ENCODE results near the gene CHRNA3. TPM values are rescaled to one million over a fixed set of nuclear protein-coding genes. Genes with fewer than 3 reads are reported as not detected.

Gene CHRNA3
- total RNA-seq, 4 donors from 2014 or later: 1.3 TPM; not detected in 2

DNA sequence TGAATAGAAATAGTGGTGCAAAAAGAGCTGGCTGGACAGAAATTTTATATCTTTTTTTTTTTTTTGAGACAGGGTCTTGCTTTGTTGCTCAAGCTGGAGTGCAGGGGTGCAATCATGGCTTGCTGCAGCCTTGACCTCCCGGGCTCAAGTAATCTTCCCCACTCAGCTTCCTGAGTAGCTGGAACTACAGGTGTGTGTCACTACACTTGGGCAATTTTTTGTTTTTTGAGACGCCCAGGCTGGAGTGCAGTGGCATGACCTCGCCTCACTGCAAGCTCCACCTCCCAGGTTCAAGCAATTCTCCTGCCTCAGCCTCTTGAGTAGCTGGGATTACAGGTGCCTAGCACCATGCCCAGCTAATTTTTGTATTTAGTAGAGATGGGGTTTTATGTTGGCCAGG lies 22.4 kb downstream of the CHRNA3 start:
- intact Hi-C loops (cut with DNase I; ENCODE audit: low total_unique reads): no loop called here
- Histone ChIP-seq H3K9me3 (no peaks in the 10 kb centered on the region), H3K4me3 (no peak overlapping the region), H3K27ac (no peak overlapping the region), H3K36me3 (no peaks in the 10 kb centered on the region), H3K27me3 (no peaks in the 10 kb centered on the region), H3K4me1 (no peaks in the 10 kb centered on the region)
- TF ChIP-seq, protein P1, sequence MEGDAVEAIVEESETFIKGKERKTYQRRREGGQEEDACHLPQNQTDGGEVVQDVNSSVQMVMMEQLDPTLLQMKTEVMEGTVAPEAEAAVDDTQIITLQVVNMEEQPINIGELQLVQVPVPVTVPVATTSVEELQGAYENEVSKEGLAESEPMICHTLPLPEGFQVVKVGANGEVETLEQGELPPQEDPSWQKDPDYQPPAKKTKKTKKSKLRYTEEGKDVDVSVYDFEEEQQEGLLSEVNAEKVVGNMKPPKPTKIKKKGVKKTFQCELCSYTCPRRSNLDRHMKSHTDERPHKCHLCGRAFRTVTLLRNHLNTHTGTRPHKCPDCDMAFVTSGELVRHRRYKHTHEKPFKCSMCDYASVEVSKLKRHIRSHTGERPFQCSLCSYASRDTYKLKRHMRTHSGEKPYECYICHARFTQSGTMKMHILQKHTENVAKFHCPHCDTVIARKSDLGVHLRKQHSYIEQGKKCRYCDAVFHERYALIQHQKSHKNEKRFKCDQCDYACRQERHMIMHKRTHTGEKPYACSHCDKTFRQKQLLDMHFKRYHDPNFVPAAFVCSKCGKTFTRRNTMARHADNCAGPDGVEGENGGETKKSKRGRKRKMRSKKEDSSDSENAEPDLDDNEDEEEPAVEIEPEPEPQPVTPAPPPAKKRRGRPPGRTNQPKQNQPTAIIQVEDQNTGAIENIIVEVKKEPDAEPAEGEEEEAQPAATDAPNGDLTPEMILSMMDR (IDR thresholded peaks at IDR 0.05): no peak
- TF ChIP-seq POLR2A (IDR thresholded peaks at IDR 0.05): no peak
- no peak for DNase-seq

DNA sequence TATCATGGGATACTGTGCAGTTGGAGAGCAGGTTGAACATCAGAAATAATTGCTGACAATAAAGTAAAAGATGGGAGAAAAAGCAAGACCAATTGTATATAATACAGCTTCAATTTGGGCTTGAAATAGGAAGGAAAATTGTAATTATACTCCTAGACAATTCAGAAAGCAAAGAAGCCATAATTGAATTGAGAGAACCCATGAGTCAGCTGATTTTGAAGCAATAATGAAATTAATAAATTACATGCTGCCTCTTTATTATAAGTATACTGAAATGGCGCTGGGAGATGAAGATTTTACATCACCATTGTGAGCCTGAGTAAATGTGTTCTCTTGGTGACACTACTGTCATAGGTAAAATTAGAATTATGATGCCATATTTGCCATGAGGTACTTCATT lies 23.2 kb downstream of the CHRNA3 start:
- intact Hi-C loops (cut with DNase I; ENCODE audit: low total_unique reads): no loop called here
- TF ChIP-seq POLR2A (IDR thresholded peaks at IDR 0.05): no peak
- TF ChIP-seq, protein P1 (IDR thresholded peaks at IDR 0.05): no peak
- Histone ChIP-seq H3K36me3 (no peaks in the 10 kb centered on the region), H3K27ac (no peak overlapping the region), H3K27me3 (no peaks in the 10 kb centered on the region), H3K4me3 (no peak overlapping the region), H3K4me1 (no peaks in the 10 kb centered on the region), H3K9me3 (no peaks in the 10 kb centered on the region)
- no peak for DNase-seq

DNA sequence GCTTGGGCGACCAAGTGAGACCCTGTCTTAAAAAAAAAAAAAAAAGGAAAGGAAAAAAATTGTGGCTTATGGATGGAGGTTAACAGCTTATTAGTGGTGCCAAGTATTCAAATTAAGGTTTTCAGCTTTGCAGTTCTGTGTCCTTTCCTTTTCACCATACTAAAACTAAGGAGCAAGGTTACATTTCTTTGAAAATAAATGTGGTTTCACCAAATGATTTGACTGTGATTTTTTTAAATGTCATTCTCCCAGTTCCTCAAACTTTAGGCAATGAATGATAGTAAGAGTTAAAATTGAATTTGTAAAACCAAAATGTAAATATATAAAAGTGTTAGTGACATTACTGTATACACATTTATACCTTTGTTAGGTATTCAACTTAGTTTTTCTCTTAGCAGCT lies 45.9 kb downstream of the CHRNA3 start:
- no peak for DNase-seq
- TF ChIP-seq, protein P1 (IDR thresholded peaks at IDR 0.05): no peak
- TF ChIP-seq POLR2A (IDR thresholded peaks at IDR 0.05): no peak
- intact Hi-C loops (cut with DNase I; ENCODE audit: low total_unique reads): no loop called here
- Histone ChIP-seq H3K4me1 (no peaks in the 10 kb centered on the region), H3K27ac (no peak overlapping the region), H3K4me3 (no peak overlapping the region), H3K27me3 (no peaks in the 10 kb centered on the region), H3K9me3 (no peaks in the 10 kb centered on the region), H3K36me3 (no peaks in the 10 kb centered on the region)

DNA sequence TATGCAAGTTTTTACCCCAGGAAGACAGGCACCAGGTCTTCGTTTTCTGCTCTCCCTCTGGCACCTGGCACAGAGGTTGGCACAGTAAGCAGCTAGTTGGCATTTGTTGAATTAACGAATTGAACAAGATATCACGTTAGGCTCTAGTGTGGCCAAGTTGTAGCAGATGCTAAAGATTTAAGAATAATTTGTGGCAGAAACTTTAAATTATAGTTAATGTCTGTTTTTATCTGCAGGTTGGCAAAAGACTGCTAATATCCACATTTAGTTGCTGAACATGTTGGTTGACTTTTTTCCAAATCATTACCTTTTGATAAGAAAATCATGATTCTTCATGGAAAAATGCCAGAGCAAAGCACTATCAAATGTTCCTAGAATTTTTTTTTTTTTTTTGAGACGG lies 47.4 kb downstream of the CHRNA3 start:
- TF ChIP-seq, protein P1 (IDR thresholded peaks at IDR 0.05): no peak
- TF ChIP-seq POLR2A (IDR thresholded peaks at IDR 0.05): no peak

DNA sequence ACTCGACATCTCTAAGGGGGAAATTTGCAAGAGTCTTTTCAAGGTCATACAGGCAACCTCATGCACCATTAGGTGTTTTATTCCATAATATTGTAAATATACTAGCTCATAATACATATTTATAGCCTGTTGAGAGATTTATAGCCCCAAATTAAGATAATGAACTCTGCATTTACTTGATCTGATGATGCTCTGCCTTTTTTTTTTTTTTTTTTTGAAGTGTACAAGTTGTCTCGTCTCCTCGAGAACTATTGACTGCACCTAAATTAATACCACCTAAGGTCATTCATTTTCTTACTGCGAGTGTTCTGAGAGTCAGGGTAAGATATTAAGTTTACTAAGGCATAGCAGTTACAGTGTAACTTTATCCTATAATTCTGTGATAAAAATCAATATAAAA lies 49.4 kb downstream of the CHRNA3 start:
- Histone ChIP-seq H3K27ac (no peak overlapping the region), H3K36me3 (no peaks in the 10 kb centered on the region), H3K27me3 (no peaks in the 10 kb centered on the region), H3K9me3 (no peaks in the 10 kb centered on the region), H3K4me1 (no peaks in the 10 kb centered on the region), H3K4me3 (no peak overlapping the region)
- TF ChIP-seq, protein P1 (IDR thresholded peaks at IDR 0.05): no peak
- no peak for TF ChIP-seq POLR2A (IDR thresholded peaks at IDR 0.05)
- intact Hi-C loops (cut with DNase I; ENCODE audit: low total_unique reads): no loop called here
- no peak for DNase-seq

More for the DNA sequence above, 47.4 kb downstream of the CHRNA3 start:
- DNase-seq: no peak
- Histone ChIP-seq H3K4me1 (no peaks in the 10 kb centered on the region), H3K27me3 (no peaks in the 10 kb centered on the region), H3K27ac (no peak overlapping the region), H3K36me3 (no peaks in the 10 kb centered on the region), H3K4me3 (no peak overlapping the region), H3K9me3 (no peaks in the 10 kb centered on the region)
- intact Hi-C loops (cut with DNase I; ENCODE audit: low total_unique reads): no loop called here
